ENCODE results near the gene DDI1. TPM values are rescaled to one million over a fixed set of nuclear protein-coding genes. Genes with fewer than 3 reads are reported as not detected.
"Not testable (repeated sequence)": the region's sequence is repeated elsewhere in the genome, so short reads cannot be mapped to it uniquely, and the experiment has no call there.

Gene DDI1
- total RNA-seq, 1 experiment from 2014 or later, result not detected

- Histone ChIP-seq H3K27me3 (ENCODE audit: insufficient read depth, low read length) (no peaks in the 10 kb centered on the region), H3K4me3 (replicated peaks in 1 of 2; ENCODE audit: low read depth in 1 of 2, low read length in 2 of 2) (no peak overlapping the region), H2AFZ (ENCODE audit: low read depth, low read length, poor library complexity, severe bottlenecking) (no peak overlapping the region), H3K9me2 (ENCODE audit: insufficient read depth) (no peaks in the 10 kb centered on the region), H3K9me3 (ENCODE audit: control insufficient read depth in 1 of 2, insufficient read depth in 1 of 2, low read depth in 1 of 2, low read length in 2 of 2) (no peaks in the 10 kb centered on the region), H3K9ac (ENCODE audit: low read length) (no peak overlapping the region), H3K27ac (ENCODE audit: low read depth, low read length) (no peak overlapping the region), H3K4me2 (ENCODE audit: low read length) (no peak overlapping the region), H4K20me1 (ENCODE audit: insufficient read depth) (no peaks in the 10 kb centered on the region), H3K36me3 (ENCODE audit: control insufficient read depth in 1 of 2, insufficient read depth in 2 of 2, low read length in 2 of 2) (no peaks in the 10 kb centered on the region), H3K79me2 (ENCODE audit: insufficient read depth, low read length) (no peaks in the 10 kb centered on the region), H3K4me1 (ENCODE audit: control insufficient read depth in 1 of 2, insufficient read depth in 2 of 2, low read length in 2 of 2) (no peaks in the 10 kb centered on the region)
- ChIA-PET RAD21 (ENCODE audit: low non-redundant PET in 1 of 2, low total read pairs in 2 of 2, uncharacterized antibody in 2 of 2, unreplicated experiment in 2 of 2) (no interaction called here), POLR2A (no interaction called here), CTCF (no interaction called here)
- intact Hi-C loops (cut with micrococcal nuclease), result no loop called here
- DNase-seq (ENCODE audit: low read depth, low spot score), result no peak
- TF ChIP-seq CEBPB (IDR thresholded peaks at IDR 0.05; ENCODE audit: low read depth) (no peak), ZNF274 (IDR thresholded peaks at IDR 0.05; ENCODE audit: low read depth, low read length) (no peak), YY1 (IDR thresholded peaks at IDR 0.05; ENCODE audit: extremely low read depth, insufficient replicate concordance, low read depth, low read length) (no peak), SIN3A (IDR thresholded peaks at IDR 0.05; ENCODE audit: low read depth) (no peak)
- ATAC-seq, result no peak
- BruUV-seq (replicated peaks), result no TSS peak
These were observed 9.9 kb downstream of the DDI1 start for GRCh38 chr11:104046331-104046730.

GRCh38 chr11:104046858-104047257 lies 10.4 kb downstream of the DDI1 start:
- RAD21 ChIA-PET (ENCODE audit: low non-redundant PET in 1 of 2, low total read pairs in 2 of 2, uncharacterized antibody in 2 of 2, unreplicated experiment in 2 of 2); ATAC-seq; BruUV-seq (replicated peaks); H3K9ac ChIP-seq (ENCODE audit: low read length); H3K9me2 ChIP-seq (ENCODE audit: insufficient read depth); H3K27ac ChIP-seq (ENCODE audit: low read depth, low read length); H3K4me1 ChIP-seq (ENCODE audit: control insufficient read depth in 1 of 2, insufficient read depth in 2 of 2, low read length in 2 of 2); H3K4me3 ChIP-seq (replicated peaks in 1 of 2; ENCODE audit: low read depth in 1 of 2, low read length in 2 of 2); H3K36me3 ChIP-seq (ENCODE audit: control insufficient read depth in 1 of 2, insufficient read depth in 2 of 2, low read length in 2 of 2); CTCF ChIA-PET; H3K4me2 ChIP-seq (ENCODE audit: low read length); POLR2A ChIA-PET; H2AFZ ChIP-seq (ENCODE audit: low read depth, low read length, poor library complexity, severe bottlenecking); H3K79me2 ChIP-seq (ENCODE audit: insufficient read depth, low read length); H3K9me3 ChIP-seq (ENCODE audit: control insufficient read depth in 1 of 2, insufficient read depth in 1 of 2, low read depth in 1 of 2, low read length in 2 of 2); H4K20me1 ChIP-seq (ENCODE audit: insufficient read depth); H3K27me3 ChIP-seq (ENCODE audit: insufficient read depth, low read length); DNase-seq (ENCODE audit: low read depth, low spot score); intact Hi-C loops (cut with micrococcal nuclease): not testable (repeated sequence)

GRCh38 chr11:104049116-104049515 lies 12.7 kb downstream of the DDI1 start:
- intact Hi-C loops (cut with micrococcal nuclease), result no loop called here
- no peaks in the 10 kb centered on the region for H3K27me3 ChIP-seq (ENCODE audit: insufficient read depth, low read length)
- no peaks in the 10 kb centered on the region for H3K79me2 ChIP-seq (ENCODE audit: insufficient read depth, low read length)
- H3K9ac ChIP-seq (ENCODE audit: low read length), result no peak overlapping the region
- no peak overlapping the region for H2AFZ ChIP-seq (ENCODE audit: low read depth, low read length, poor library complexity, severe bottlenecking)
- TF ChIP-seq EZH2 (IDR thresholded peaks at IDR 0.05), result no peak
- no peak for TF ChIP-seq ATF3 (IDR thresholded peaks at IDR 0.05)
- no peak for TF ChIP-seq POLR2AphosphoS5 (IDR thresholded peaks at IDR 0.05; ENCODE audit: low read depth, low read length)
- TF ChIP-seq REST (IDR thresholded peaks at IDR 0.05; ENCODE audit: low read depth), result no peak
- no peak for TF ChIP-seq JUND (IDR thresholded peaks at IDR 0.05)
- H4K20me1 ChIP-seq (ENCODE audit: insufficient read depth), result no peaks in the 10 kb centered on the region
- no peaks in the 10 kb centered on the region for H3K36me3 ChIP-seq (ENCODE audit: control insufficient read depth in 1 of 2, insufficient read depth in 2 of 2, low read length in 2 of 2)
- POLR2A ChIA-PET, result no interaction called here
- no peaks in the 10 kb centered on the region for H3K9me2 ChIP-seq (ENCODE audit: insufficient read depth)
- H3K27ac ChIP-seq (ENCODE audit: low read depth, low read length), result no peak overlapping the region
- H3K4me2 ChIP-seq (ENCODE audit: low read length), result no peak overlapping the region
- DNase-seq (ENCODE audit: low read depth, low spot score) (no peak), ATAC-seq (no peak)
- H3K4me3 ChIP-seq (replicated peaks in 1 of 2; ENCODE audit: low read depth in 1 of 2, low read length in 2 of 2), result no peak overlapping the region
- no TSS peak for BruUV-seq (replicated peaks)
- RAD21 ChIA-PET (ENCODE audit: low non-redundant PET in 1 of 2, low total read pairs in 2 of 2, uncharacterized antibody in 2 of 2, unreplicated experiment in 2 of 2), result no interaction called here
- no peaks in the 10 kb centered on the region for H3K4me1 ChIP-seq (ENCODE audit: control insufficient read depth in 1 of 2, insufficient read depth in 2 of 2, low read length in 2 of 2)
- CTCF ChIA-PET, result no interaction called here
- no peaks in the 10 kb centered on the region for H3K9me3 ChIP-seq (ENCODE audit: control insufficient read depth in 1 of 2, insufficient read depth in 1 of 2, low read depth in 1 of 2, low read length in 2 of 2)

Data from HCT116 (cell line).